IMR-90 (cell line): Measurements from ENCODE around the gene HOXD9. TPM values are rescaled to one million over a fixed set of nuclear protein-coding genes. Genes with fewer than 3 reads are reported as not detected.

Experiments used
- CEBPB ChIP-seq: IDR thresholded peaks from 2 replicates; pipeline ENCODE4 v1.6.1; 2012; ENCODE audit warnings: low read depth, low read length, improper control_type of control experiment
- ELK1 ChIP-seq: fragments of 150-350 bp; IDR thresholded peaks from 2 replicates; pipeline ENCODE4 v1.6.1; 2016; ENCODE audit warnings: low read depth, mild to moderate bottlenecking, low read length, moderate library complexity, borderline replicate concordance
- MAFK ChIP-seq: IDR thresholded peaks from 2 replicates; pipeline ENCODE4 v1.6.1; 2012; ENCODE audit warnings: low read depth, low read length, improper control_type of control experiment
- POLR2A ChIP-seq: IDR thresholded peaks from 2 replicates; pipeline ENCODE4 v1.6.1; 2012; ENCODE audit warnings: mild to moderate bottlenecking, low read depth, low read length
- RCOR1 ChIP-seq: IDR thresholded peaks from 2 replicates; pipeline ENCODE4 v1.6.1; 2012; ENCODE audit warnings: mild to moderate bottlenecking, low read length, improper control_type of control experiment; ENCODE audit not compliant: insufficient replicate concordance
- RFX5 ChIP-seq: IDR thresholded peaks from 2 replicates; pipeline ENCODE4 v1.8.0; 2012; ENCODE audit warnings: low read depth, mild to moderate bottlenecking, low read length, moderate library complexity
- polyA plus RNA-seq, 3 experiments: library from polyadenylated mRNA; depleted of rRNA; stranded (reverse); fragments of >200 nt; gene quantifications; 2 replicates each; pipeline ENCODE4 v1.2.3, GENCODE V29; 2012; ENCODE audit warnings: low replicate concordance in 1 of 3
- total RNA-seq: library from RNA; depleted of rRNA; stranded (reverse); fragments of >200 nt; gene quantifications from 2 replicates; pipeline ENCODE4 v1.2.3, GENCODE V29; 2012

HOXD9 gene
- total and polyA plus RNA-seq, 2 of the 4 experiments (the other 2 are of a cell fraction) = not detected

GRCh38 chr2:176114120-176114929 is 8.2 kb upstream of the HOXD9 start (continued):
- no peak for TF ChIP-seq ELK1
- TF ChIP-seq POLR2A = no peak
- no peak for TF ChIP-seq RFX5
- TF ChIP-seq CEBPB = no peak
- TF ChIP-seq MAFK = no peak
- TF ChIP-seq RCOR1 = no peak
